HG03460 (cell line): ENCODE results near the gene RFC4.
"Not testable (repeated sequence)": the region's sequence is repeated elsewhere in the genome, so short reads cannot be mapped to it uniquely, and the experiment has no call there.

Experiments
- ATAC-seq: cut with Tn5 transposase; IDR thresholded peaks from one replicate; pipeline ENCODE4 v1.9.1; 2021; ENCODE audit not compliant: unreplicated experiment

RFC4 gene

GRCh38 chr3:186825294-186825821 is 19.1 kb upstream of the RFC4 start:
- ATAC-seq: no peak

- ATAC-seq: no peak
Observed at GRCh38 chr3:186824430-186825139, 18.3 kb upstream of the RFC4 start.

GRCh38 chr3:186823386-186823785 is 17.1 kb upstream of the RFC4 start:
- ATAC-seq: no peak

GRCh38 chr3:186822388-186822759 is 16.1 kb upstream of the RFC4 start:
- not testable (repeated sequence) for ATAC-seq

- no peak for ATAC-seq
Observed at GRCh38 chr3:186821429-186822387, 15.4 kb upstream of the RFC4 start.

GRCh38 chr3:186818956-186819355 is 12.7 kb upstream of the RFC4 start:
- no peak for ATAC-seq

GRCh38 chr3:186818516-186818915 is 12.2 kb upstream of the RFC4 start:
- no peak for ATAC-seq

GRCh38 chr3:186815435-186815834 is 9.2 kb upstream of the RFC4 start:
- ATAC-seq: no peak

GRCh38 chr3:186814100-186814499 is 7.8 kb upstream of the RFC4 start:
- no peak for ATAC-seq

- not testable (repeated sequence) for ATAC-seq
Observed at GRCh38 chr3:186811313-186811712, 5.0 kb upstream of the RFC4 start.

GRCh38 chr3:186810336-186810996 is 4.2 kb upstream of the RFC4 start:
- ATAC-seq: no peak

GRCh38 chr3:186807231-186807630 is 949 bp upstream of the RFC4 start:
- no peak for ATAC-seq

GRCh38 chr3:186803447-186803846 is 2.8 kb downstream of the RFC4 start:
- not testable (repeated sequence) for ATAC-seq

- ATAC-seq: no peak
Observed at GRCh38 chr3:186802701-186803100, 3.6 kb downstream of the RFC4 start.

GRCh38 chr3:186800285-186800684 is 6.0 kb downstream of the RFC4 start:
- no peak for ATAC-seq

- ATAC-seq: no peak
Observed at GRCh38 chr3:186798239-186798874, 7.9 kb downstream of the RFC4 start.

- no peak for ATAC-seq
Observed at GRCh38 chr3:186790261-186790981, 15.9 kb downstream of the RFC4 start.

GRCh38 chr3:186789554-186790260 is 16.6 kb downstream of the RFC4 start:
- ATAC-seq: no peak
